Measurements from ENCODE around the gene FRMD3. TPM values are rescaled to one million over a fixed set of nuclear protein-coding genes. Genes with fewer than 3 reads are reported as not detected.

FRMD3 gene
- total RNA-seq, 1 experiment from 2014 or later = 0.55 TPM

- Mint-ChIP-seq H3K4me3 (no peak overlapping the region), H3K36me3 (ENCODE audit: insufficient read depth in 1 of 3, low read depth in 3 of 3) (peaks cover 0 to 5% (median 0%) of the 10 kb centered on the region in 3 experiments; a peak in 1 of 7 replicates), H3K27me3 (ENCODE audit: low read depth) (no peaks in the 10 kb centered on the region), H3K27ac (no peak overlapping the region), H3K9me3 (peaks cover 0 to 5% of the 10 kb centered on the region in 2 experiments; a peak in 3 of 5 replicates), H3K4me1 (peaks cover 12 to 17% of the 10 kb centered on the region in 2 experiments)
- Histone ChIP-seq H3K14ac (ENCODE audit: insufficient read depth, low read length) (no peak overlapping the region), H2BK15ac (ENCODE audit: low read depth, low read length) (no peak overlapping the region), H3K79me1 (ENCODE audit: insufficient read depth, low read depth, low read length, poor library complexity, severe bottlenecking) (no peaks in the 10 kb centered on the region), H2BK12ac (ENCODE audit: insufficient read length, low read depth, low read length) (no peak overlapping the region), H3K4ac (ENCODE audit: low read depth, low read length) (no peak overlapping the region), H3K27ac (ENCODE audit: insufficient read length, low read depth, low read length) (no peak overlapping the region), H3K23me2 (ENCODE audit: insufficient read length, low read depth, low read length, poor library complexity, severe bottlenecking) (no peaks in the 10 kb centered on the region), H3K4me2 (ENCODE audit: insufficient read depth, insufficient read length, low read length) (no peak overlapping the region), H3K4me1 (ENCODE audit: insufficient read depth, low read length) (peaks cover 4% of the 10 kb centered on the region; the same call in 1 of the 2 replicates), H3K56ac (ENCODE audit: insufficient read length, low read depth, low read length) (no peak overlapping the region), H3K18ac (ENCODE audit: insufficient read length, low read depth, low read length) (no peak overlapping the region), H2AFZ (ENCODE audit: low read length) (no peak overlapping the region), H2AK5ac (ENCODE audit: insufficient read length, low read length) (no peak overlapping the region), H4K5ac (ENCODE audit: insufficient read length, low read depth, low read length) (no peak overlapping the region), H4K8ac (replicated peaks; ENCODE audit: insufficient read length, low read depth, low read length) (no peak overlapping the region), H3T11ph (ENCODE audit: low read length) (no peak overlapping the region), H4K20me1 (ENCODE audit: control insufficient read depth, insufficient read depth, insufficient read length) (no peaks in the 10 kb centered on the region), H3K9me3 (ENCODE audit: control insufficient read depth, low read depth, low read length) (no peaks in the 10 kb centered on the region), H3K27me3 (ENCODE audit: insufficient read depth, low read length) (no peaks in the 10 kb centered on the region), H3K79me2 (ENCODE audit: insufficient read depth, low read length) (no peaks in the 10 kb centered on the region), H2BK5ac (ENCODE audit: insufficient read length, low read length) (no peak overlapping the region), H3K9ac (ENCODE audit: extremely low read depth, insufficient read length, low read length) (no peak overlapping the region), H3K23ac (ENCODE audit: insufficient read length, low read depth, low read length) (no peak overlapping the region), H2BK120ac (ENCODE audit: low read depth, low read length, poor library complexity, severe bottlenecking) (no peak overlapping the region), H2BK20ac (ENCODE audit: low read depth, low read length, poor library complexity, severe bottlenecking) (no peak overlapping the region), H4K91ac (ENCODE audit: insufficient read length, low read depth, low read length) (no peak overlapping the region)
- no CpG with 5 or more reads among the region's 2 CpGs for WGBS (ENCODE audit: extremely low coverage, insufficient read length, low lambda C conversion rate)
- no peak for TF ChIP-seq CTCF (conservative IDR thresholded peaks at IDR 0.05)
- DNase-seq = no peak
Observed at GRCh38 chr9:83271665-83272071, 266.5 kb downstream of the FRMD3 start.

Measured in H9 (cell line).